ENCODE measurements around the gene TRANK1.

- TF ChIP-seq CTCF (IDR thresholded peaks at IDR 0.05) (no peak), EP300 (IDR thresholded peaks at IDR 0.05) (no peak), POLR2A (IDR thresholded peaks at IDR 0.05) (no peak), POLR2AphosphoS5 (IDR thresholded peaks at IDR 0.05) (no peak)
Measured at GRCh38 chr3:36795622-36796021, 149.2 kb downstream of the TRANK1 start.

Data from upper lobe of left lung (tissue), 4 donors.